A673 (cell line): Measurements from ENCODE around the gene MAGEB6. TPM values are rescaled to one million over a fixed set of nuclear protein-coding genes. Genes with fewer than 3 reads are reported as not detected.

Experiments used
- BruUV-seq: library from RNA; stranded (reverse); fragments of 400-500 nt; replicated peaks from 2 replicates; lab custom pipeline; 2021; lab: Mats Ljungman, UMichigan
- CTCF ChIA-PET: fragments of 300-600 bp; sonication (Branson Sonifier 250); formaldehyde crosslinking; loops from one replicate; lab custom pipeline; 2022; ENCODE audit warnings: antibody characterized with exemption; lab: Charles Lee
- POLR2A ChIA-PET: fragments of 300-600 bp; sonication (Branson Sonifier 250); formaldehyde crosslinking; loops from one replicate; lab custom pipeline; 2022; ENCODE audit warnings: antibody characterized with exemption; ENCODE audit not compliant: low non-redundant PET; lab: Charles Lee
- DNase-seq: peaks from one replicate; pipeline ENCODE4 v3.0.0-alpha.2; 2015; ENCODE audit warnings: low spot score
- H3K27ac ChIP-seq: fragments of 200-600 bp; sonication (generic); 2 replicates; pipeline ENCODE4 v1.5.1; 2016; ENCODE audit warnings: mixed run types, low read depth, mild to moderate bottlenecking, mixed read lengths, antibody characterized with exemption, low read length; ENCODE audit not compliant: poor library complexity, severe bottlenecking
- H3K27me3 ChIP-seq: fragments of 200-600 bp; sonication (generic); replicated peaks from 2 replicates; pipeline ENCODE4 v1.6.1; 2017; ENCODE audit warnings: mixed run types, low read depth, mild to moderate bottlenecking, mixed read lengths, antibody characterized with exemption, low read length; ENCODE audit not compliant: insufficient read depth, poor library complexity
- H3K36me3 ChIP-seq: fragments of 200-600 bp; sonication (generic); 2 replicates; pipeline ENCODE4 v1.6.1; 2016; ENCODE audit warnings: mixed run types, mild to moderate bottlenecking, mixed read lengths, antibody characterized with exemption, low read length; ENCODE audit not compliant: insufficient read depth, poor library complexity, severe bottlenecking
- H3K4me1 ChIP-seq: fragments of 200-600 bp; sonication (generic); 2 replicates; pipeline ENCODE4 v1.6.1; 2017; ENCODE audit warnings: mixed run types, mild to moderate bottlenecking, mixed read lengths, antibody characterized with exemption, low read length; ENCODE audit not compliant: insufficient read depth, poor library complexity, severe bottlenecking
- H3K4me3 ChIP-seq: fragments of 200-600 bp; sonication (generic); 2 replicates; pipeline ENCODE4 v1.5.1; 2016; ENCODE audit warnings: low read depth, mixed run types, mild to moderate bottlenecking, mixed read lengths, low read length; ENCODE audit not compliant: poor library complexity, severe bottlenecking
- H3K9me3 ChIP-seq: fragments of 200-600 bp; sonication (generic); 2 replicates; pipeline ENCODE4 v1.6.1; 2016; ENCODE audit warnings: mixed run types, low read depth, mild to moderate bottlenecking, mixed read lengths, antibody characterized with exemption, low read length; ENCODE audit not compliant: poor library complexity, severe bottlenecking
- EZH2 ChIP-seq: fragments of 200-600 bp; sonication (generic); IDR thresholded peaks from 2 replicates; pipeline ENCODE4 v1.6.1; 2017; ENCODE audit warnings: borderline replicate concordance, low read depth, mild to moderate bottlenecking, mixed read lengths, antibody characterized with exemption, low read length; ENCODE audit not compliant: poor library complexity, severe bottlenecking
- intact Hi-C: fragments of 100-400 bp; cut with micrococcal nuclease; formaldehyde crosslinking; loops from one replicate; pipeline ENCODE4 v1.10.0; 2022; ENCODE audit not compliant: unreplicated experiment
- total RNA-seq: library from RNA; stranded (reverse); gene quantifications from 2 replicates; pipeline ENCODE4 v1.2.3, GENCODE V29; 2021
- TF ChIP-seq, protein P1 (sequence below): fragments of 300-800, 200-600 bp; sonication (generic); conservative IDR thresholded peaks from 2 replicates; pipeline ENCODE4 v1.5.1; 2017; ENCODE audit warnings: low read depth, mild to moderate bottlenecking, antibody characterized with exemption, low read length, moderate library complexity, mixed read lengths

Gene MAGEB6
- total RNA-seq, 1 experiment from 2014 or later = not detected

GRCh38 chrX:26219351-26219750 is 27.1 kb downstream of the MAGEB6 start:
- ChIA-PET POLR2A (no interaction called here), CTCF (no interaction called here)
- Histone ChIP-seq H3K27ac (no peak overlapping the region), H3K36me3 (no peaks in the 10 kb centered on the region), H3K27me3 (no peaks in the 10 kb centered on the region), H3K4me1 (no peaks in the 10 kb centered on the region), H3K9me3 (no peaks in the 10 kb centered on the region), H3K4me3 (no peak overlapping the region)
- intact Hi-C loops = no loop called here
- TF ChIP-seq EZH2 = no peak
- TF ChIP-seq, protein P1, sequence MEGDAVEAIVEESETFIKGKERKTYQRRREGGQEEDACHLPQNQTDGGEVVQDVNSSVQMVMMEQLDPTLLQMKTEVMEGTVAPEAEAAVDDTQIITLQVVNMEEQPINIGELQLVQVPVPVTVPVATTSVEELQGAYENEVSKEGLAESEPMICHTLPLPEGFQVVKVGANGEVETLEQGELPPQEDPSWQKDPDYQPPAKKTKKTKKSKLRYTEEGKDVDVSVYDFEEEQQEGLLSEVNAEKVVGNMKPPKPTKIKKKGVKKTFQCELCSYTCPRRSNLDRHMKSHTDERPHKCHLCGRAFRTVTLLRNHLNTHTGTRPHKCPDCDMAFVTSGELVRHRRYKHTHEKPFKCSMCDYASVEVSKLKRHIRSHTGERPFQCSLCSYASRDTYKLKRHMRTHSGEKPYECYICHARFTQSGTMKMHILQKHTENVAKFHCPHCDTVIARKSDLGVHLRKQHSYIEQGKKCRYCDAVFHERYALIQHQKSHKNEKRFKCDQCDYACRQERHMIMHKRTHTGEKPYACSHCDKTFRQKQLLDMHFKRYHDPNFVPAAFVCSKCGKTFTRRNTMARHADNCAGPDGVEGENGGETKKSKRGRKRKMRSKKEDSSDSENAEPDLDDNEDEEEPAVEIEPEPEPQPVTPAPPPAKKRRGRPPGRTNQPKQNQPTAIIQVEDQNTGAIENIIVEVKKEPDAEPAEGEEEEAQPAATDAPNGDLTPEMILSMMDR = no peak
- no TSS peak for BruUV-seq
- DNase-seq = no peak

DNA sequence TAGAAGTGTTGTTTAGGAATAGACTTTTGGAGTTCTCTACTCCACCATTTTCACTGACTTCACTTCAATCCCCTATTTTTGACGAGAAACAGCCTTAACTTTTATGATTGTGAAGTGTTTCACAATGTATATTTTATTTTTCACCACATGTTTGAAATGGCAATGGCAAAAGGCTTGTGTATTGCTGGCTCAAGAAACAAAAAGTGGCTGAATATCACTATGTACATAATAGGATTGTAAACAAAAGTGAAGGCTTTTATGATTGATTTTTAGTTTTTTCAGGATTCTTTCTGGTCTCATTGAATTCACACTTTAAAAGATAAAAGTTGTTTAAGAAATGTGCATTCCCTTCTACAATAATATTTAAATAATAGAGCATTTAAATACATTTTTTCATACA is 41.9 kb downstream of the MAGEB6 start:
- H3K27ac ChIP-seq = no peak overlapping the region
- no peak for DNase-seq
- intact Hi-C loops = no loop called here
- no peaks in the 10 kb centered on the region for H3K36me3 ChIP-seq
- H3K4me3 ChIP-seq = no peak overlapping the region
- no peaks in the 10 kb centered on the region for H3K4me1 ChIP-seq
- TF ChIP-seq, protein P1 = no peak
- no peak for TF ChIP-seq EZH2
- ChIA-PET POLR2A (no interaction called here), CTCF (no interaction called here)
- H3K27me3 ChIP-seq = no peaks in the 10 kb centered on the region
- H3K9me3 ChIP-seq = no peaks in the 10 kb centered on the region
- no TSS peak for BruUV-seq

Other genes with a start within 250 kb of the MAGEB6 start
- gene MAGEB18, start 54.1 kb upstream of the MAGEB6 start, total RNA-seq = not detected in 2 replicates
- not detected in 2 replicates for gene MAGEB6B, start 31.8 kb upstream of the MAGEB6 start, total RNA-seq
- gene MAGEB5, start 23.7 kb downstream of the MAGEB6 start, total RNA-seq = not detected in 2 replicates